ENCODE results near the gene DOCK8.

DNA sequence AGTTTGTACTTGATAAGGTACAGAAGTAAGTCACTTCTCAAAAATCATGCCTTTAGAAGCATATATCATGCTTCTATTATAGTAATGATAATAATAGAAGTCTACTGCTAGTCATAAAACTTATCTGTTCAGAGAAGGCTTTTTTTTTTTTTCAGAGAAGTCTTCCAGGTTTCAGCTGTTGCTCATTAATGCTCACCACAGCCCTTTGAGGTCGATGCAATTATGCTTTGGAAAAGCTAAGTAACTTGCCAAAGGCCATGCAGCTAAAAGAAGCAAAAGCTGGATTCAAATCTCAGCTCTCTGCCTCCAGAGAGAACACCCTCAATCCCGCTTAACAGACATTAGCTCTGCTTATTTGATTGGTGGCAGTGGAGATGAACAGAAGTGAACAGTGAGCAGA, 150.8 kb downstream of the DOCK8 start:
- TF ChIP-seq, protein P1, sequence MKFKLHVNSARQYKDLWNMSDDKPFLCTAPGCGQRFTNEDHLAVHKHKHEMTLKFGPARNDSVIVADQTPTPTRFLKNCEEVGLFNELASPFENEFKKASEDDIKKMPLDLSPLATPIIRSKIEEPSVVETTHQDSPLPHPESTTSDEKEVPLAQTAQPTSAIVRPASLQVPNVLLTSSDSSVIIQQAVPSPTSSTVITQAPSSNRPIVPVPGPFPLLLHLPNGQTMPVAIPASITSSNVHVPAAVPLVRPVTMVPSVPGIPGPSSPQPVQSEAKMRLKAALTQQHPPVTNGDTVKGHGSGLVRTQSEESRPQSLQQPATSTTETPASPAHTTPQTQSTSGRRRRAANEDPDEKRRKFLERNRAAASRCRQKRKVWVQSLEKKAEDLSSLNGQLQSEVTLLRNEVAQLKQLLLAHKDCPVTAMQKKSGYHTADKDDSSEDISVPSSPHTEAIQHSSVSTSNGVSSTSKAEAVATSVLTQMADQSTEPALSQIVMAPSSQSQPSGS (IDR thresholded peaks at IDR 0.05; ENCODE audit: low read length) = no peak
- TF ChIP-seq BMI1 (IDR thresholded peaks at IDR 0.05; ENCODE audit: borderline replicate concordance) = no peak
- TF ChIP-seq, protein P2, sequence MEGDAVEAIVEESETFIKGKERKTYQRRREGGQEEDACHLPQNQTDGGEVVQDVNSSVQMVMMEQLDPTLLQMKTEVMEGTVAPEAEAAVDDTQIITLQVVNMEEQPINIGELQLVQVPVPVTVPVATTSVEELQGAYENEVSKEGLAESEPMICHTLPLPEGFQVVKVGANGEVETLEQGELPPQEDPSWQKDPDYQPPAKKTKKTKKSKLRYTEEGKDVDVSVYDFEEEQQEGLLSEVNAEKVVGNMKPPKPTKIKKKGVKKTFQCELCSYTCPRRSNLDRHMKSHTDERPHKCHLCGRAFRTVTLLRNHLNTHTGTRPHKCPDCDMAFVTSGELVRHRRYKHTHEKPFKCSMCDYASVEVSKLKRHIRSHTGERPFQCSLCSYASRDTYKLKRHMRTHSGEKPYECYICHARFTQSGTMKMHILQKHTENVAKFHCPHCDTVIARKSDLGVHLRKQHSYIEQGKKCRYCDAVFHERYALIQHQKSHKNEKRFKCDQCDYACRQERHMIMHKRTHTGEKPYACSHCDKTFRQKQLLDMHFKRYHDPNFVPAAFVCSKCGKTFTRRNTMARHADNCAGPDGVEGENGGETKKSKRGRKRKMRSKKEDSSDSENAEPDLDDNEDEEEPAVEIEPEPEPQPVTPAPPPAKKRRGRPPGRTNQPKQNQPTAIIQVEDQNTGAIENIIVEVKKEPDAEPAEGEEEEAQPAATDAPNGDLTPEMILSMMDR (IDR thresholded peaks at IDR 0.05 in 2 of 3, conservative IDR thresholded peaks at IDR 0.05 in 1 of 3; ENCODE audit: control insufficient read depth in 2 of 3, extremely low read depth in 1 of 3, insufficient read depth in 1 of 3, low read depth in 3 of 3, low read length in 3 of 3) = no peak
- no peak for TF ChIP-seq GABPA (IDR thresholded peaks at IDR 0.05; ENCODE audit: low read depth)
- no peak for TF ChIP-seq ZNF622 (IDR thresholded peaks at IDR 0.05)
- TF ChIP-seq, protein P3, sequence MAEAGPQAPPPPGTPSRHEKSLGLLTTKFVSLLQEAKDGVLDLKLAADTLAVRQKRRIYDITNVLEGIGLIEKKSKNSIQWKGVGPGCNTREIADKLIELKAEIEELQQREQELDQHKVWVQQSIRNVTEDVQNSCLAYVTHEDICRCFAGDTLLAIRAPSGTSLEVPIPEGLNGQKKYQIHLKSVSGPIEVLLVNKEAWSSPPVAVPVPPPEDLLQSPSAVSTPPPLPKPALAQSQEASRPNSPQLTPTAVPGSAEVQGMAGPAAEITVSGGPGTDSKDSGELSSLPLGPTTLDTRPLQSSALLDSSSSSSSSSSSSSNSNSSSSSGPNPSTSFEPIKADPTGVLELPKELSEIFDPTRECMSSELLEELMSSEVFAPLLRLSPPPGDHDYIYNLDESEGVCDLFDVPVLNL (IDR thresholded peaks at IDR 0.05; ENCODE audit: low read depth, low read length) = no peak
- TF ChIP-seq, protein P4, sequence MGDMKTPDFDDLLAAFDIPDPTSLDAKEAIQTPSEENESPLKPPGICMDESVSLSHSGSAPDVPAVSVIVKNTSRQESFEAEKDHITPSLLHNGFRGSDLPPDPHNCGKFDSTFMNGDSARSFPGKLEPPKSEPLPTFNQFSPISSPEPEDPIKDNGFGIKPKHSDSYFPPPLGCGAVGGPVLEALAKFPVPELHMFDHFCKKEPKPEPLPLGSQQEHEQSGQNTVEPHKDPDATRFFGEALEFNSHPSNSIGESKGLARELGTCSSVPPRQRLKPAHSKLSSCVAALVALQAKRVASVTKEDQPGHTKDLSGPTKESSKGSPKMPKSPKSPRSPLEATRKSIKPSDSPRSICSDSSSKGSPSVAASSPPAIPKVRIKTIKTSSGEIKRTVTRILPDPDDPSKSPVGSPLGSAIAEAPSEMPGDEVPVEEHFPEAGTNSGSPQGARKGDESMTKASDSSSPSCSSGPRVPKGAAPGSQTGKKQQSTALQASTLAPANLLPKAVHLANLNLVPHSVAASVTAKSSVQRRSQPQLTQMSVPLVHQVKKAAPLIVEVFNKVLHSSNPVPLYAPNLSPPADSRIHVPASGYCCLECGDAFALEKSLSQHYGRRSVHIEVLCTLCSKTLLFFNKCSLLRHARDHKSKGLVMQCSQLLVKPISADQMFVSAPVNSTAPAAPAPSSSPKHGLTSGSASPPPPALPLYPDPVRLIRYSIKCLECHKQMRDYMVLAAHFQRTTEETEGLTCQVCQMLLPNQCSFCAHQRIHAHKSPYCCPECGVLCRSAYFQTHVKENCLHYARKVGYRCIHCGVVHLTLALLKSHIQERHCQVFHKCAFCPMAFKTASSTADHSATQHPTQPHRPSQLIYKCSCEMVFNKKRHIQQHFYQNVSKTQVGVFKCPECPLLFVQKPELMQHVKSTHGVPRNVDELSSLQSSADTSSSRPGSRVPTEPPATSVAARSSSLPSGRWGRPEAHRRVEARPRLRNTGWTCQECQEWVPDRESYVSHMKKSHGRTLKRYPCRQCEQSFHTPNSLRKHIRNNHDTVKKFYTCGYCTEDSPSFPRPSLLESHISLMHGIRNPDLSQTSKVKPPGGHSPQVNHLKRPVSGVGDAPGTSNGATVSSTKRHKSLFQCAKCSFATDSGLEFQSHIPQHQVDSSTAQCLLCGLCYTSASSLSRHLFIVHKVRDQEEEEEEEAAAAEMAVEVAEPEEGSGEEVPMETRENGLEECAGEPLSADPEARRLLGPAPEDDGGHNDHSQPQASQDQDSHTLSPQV (IDR thresholded peaks at IDR 0.05) = no peak
- no peak for TF ChIP-seq EP300 (IDR thresholded peaks at IDR 0.05; ENCODE audit: borderline replicate concordance in 1 of 2, control insufficient read depth in 1 of 2, low read depth in 2 of 2, low read length in 2 of 2)
- no peak for TF ChIP-seq CHD2 (IDR thresholded peaks at IDR 0.05; ENCODE audit: borderline replicate concordance, low read depth, low read length)
- TF ChIP-seq, protein P5, sequence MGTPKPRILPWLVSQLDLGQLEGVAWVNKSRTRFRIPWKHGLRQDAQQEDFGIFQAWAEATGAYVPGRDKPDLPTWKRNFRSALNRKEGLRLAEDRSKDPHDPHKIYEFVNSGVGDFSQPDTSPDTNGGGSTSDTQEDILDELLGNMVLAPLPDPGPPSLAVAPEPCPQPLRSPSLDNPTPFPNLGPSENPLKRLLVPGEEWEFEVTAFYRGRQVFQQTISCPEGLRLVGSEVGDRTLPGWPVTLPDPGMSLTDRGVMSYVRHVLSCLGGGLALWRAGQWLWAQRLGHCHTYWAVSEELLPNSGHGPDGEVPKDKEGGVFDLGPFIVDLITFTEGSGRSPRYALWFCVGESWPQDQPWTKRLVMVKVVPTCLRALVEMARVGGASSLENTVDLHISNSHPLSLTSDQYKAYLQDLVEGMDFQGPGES (IDR thresholded peaks at IDR 0.05) = no peak
- TF ChIP-seq POLR2A (IDR thresholded peaks at IDR 0.05; ENCODE audit: low read depth, low read length) = no peak
- TF ChIP-seq, protein P6, sequence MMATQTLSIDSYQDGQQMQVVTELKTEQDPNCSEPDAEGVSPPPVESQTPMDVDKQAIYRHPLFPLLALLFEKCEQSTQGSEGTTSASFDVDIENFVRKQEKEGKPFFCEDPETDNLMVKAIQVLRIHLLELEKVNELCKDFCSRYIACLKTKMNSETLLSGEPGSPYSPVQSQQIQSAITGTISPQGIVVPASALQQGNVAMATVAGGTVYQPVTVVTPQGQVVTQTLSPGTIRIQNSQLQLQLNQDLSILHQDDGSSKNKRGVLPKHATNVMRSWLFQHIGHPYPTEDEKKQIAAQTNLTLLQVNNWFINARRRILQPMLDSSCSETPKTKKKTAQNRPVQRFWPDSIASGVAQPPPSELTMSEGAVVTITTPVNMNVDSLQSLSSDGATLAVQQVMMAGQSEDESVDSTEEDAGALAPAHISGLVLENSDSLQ (IDR thresholded peaks at IDR 0.05) = no peak

Measured in GM12878 (cell line).